Measurements from ENCODE around the gene SEM1.
"Not testable (repeated sequence)": the region's sequence is repeated elsewhere in the genome, so short reads cannot be mapped to it uniquely, and the experiment has no call there.

DNA sequence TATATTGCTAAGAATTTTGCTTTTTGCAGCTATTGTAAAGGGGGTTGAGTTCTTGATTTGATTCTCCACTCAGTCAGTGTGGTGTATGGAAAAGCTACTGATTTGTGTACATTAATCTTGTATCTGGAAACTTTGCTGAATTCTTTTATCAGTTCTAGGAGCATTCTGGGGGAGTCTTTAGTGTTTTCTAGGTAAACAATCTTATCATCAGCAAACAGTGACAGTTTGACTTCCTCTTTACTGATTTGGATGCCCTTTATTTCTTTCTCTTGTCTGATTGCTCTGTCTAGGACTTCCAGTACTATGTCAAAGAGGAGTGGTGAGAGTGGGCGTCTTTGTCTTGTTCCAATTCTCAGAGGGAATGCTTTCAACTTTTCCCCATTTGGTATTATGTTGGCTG lies 48.2 kb upstream of the SEM1 start:
- not testable (repeated sequence) for TF ChIP-seq POLR2A (IDR thresholded peaks at IDR 0.05; ENCODE audit: extremely low read depth, insufficient read length); CTCF (IDR thresholded peaks at IDR 0.05; ENCODE audit: low read depth, low read length)
- TF ChIP-seq, protein P1, sequence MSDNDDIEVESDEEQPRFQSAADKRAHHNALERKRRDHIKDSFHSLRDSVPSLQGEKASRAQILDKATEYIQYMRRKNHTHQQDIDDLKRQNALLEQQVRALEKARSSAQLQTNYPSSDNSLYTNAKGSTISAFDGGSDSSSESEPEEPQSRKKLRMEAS (IDR thresholded peaks at IDR 0.05; ENCODE audit: low read depth, low read length) = not testable (repeated sequence)
